H1 (cell line): ENCODE results near the gene TLCD3B. TPM values are rescaled to one million over a fixed set of nuclear protein-coding genes. Genes with fewer than 3 reads are reported as not detected.

Experiments
- ASH2L ChIP-seq: fragments of 200-600, 300-600 bp; sonication (generic); IDR thresholded peaks from one replicate; pipeline ENCODE4 v1.7.1; 2017; ENCODE audit warnings: low read length
- BCL11A ChIP-seq, 2 experiments: IDR thresholded peaks; one replicate each; pipeline ENCODE4 v1.6.1; 2011; ENCODE audit warnings: low read depth in 2 of 2, low read length in 2 of 2, mild to moderate bottlenecking in 2 of 2
- CBX5 ChIP-seq: fragments of 300-800, 300-1000 bp; sonication (generic); IDR thresholded peaks from 2 replicates; pipeline ENCODE4 v1.7.1; 2016; ENCODE audit warnings: antibody characterized with exemption, low read length, low read depth
- CREB1 ChIP-seq: IDR thresholded peaks from 2 replicates; pipeline ENCODE4 v1.6.1; 2012; ENCODE audit warnings: inconsistent platforms
- EP300 ChIP-seq, 2 experiments: IDR thresholded peaks; 1 replicate in 1 of 2; 2 replicates in 1 of 2; pipeline ENCODE4 v1.6.1; 2011 to 2012; ENCODE audit warnings: low read depth in 2 of 2, low read length in 2 of 2, mild to moderate bottlenecking in 2 of 2, borderline replicate concordance in 1 of 2, inconsistent platforms in 1 of 2, moderate library complexity in 1 of 2
- FOSL1 ChIP-seq: IDR thresholded peaks from 2 replicates; pipeline ENCODE4 v1.6.1; 2011; ENCODE audit warnings: mild to moderate bottlenecking, low read depth, low read length, moderate library complexity; ENCODE audit not compliant: insufficient read depth
- GABPA ChIP-seq: IDR thresholded peaks from 2 replicates; pipeline ENCODE4 v1.6.1; 2011; ENCODE audit warnings: mild to moderate bottlenecking, low read length, moderate library complexity, borderline replicate concordance; ENCODE audit not compliant: insufficient read depth
- POLR2AphosphoS5 ChIP-seq: IDR thresholded peaks from 2 replicates; pipeline ENCODE4 v1.6.1; 2011; ENCODE audit warnings: low read depth, low read length
- RAD21 ChIP-seq, 2 experiments: IDR thresholded peaks in 1 of 2; conservative IDR thresholded peaks in 1 of 2; 2 replicates each; pipeline ENCODE4 v1.6.1; 2011; ENCODE audit warnings: low read depth in 2 of 2, low read length in 2 of 2, improper control_type of control experiment in 1 of 2, inconsistent platforms in 1 of 2, mild to moderate bottlenecking in 1 of 2, moderate library complexity in 1 of 2
- TAF1 ChIP-seq: IDR thresholded peaks from 2 replicates; pipeline ENCODE4 v1.6.1; 2011; ENCODE audit warnings: mild to moderate bottlenecking, low read depth, low read length
- TBP ChIP-seq: IDR thresholded peaks from 2 replicates; pipeline ENCODE4 v1.6.1; 2011; ENCODE audit warnings: low read depth, low read length, improper control_type of control experiment
- TEAD4 ChIP-seq: IDR thresholded peaks from 2 replicates; pipeline ENCODE4 v1.6.1; 2012; ENCODE audit warnings: low read depth, low read length, inconsistent platforms, mixed read lengths
- polyA plus RNA-seq, 7 experiments: library from polyadenylated mRNA; depleted of rRNA in 3 of 7; stranded (reverse) in 5 of 7; unstranded in 2 of 7; fragments of >200 nt in 5 of 7; fragments of 200-250 nt in 2 of 7; gene quantifications; 1 replicate in 5 of 7; 2 replicates in 1 of 7; 4 replicates in 1 of 7; pipeline versions ENCODE4 v1.2.1 to v1.2.3, GENCODE V29; 2011 to 2013; ENCODE audit warnings: missing spikeins in 2 of 7, mixed read lengths in 2 of 7
- total RNA-seq: library from RNA; stranded (reverse); fragmentation: NEBNext Ultra II Directional; extraction: Animal tissue kit (Norgen Biotek cat#: 25700); gene quantifications from 2 replicates; pipeline ENCODE4 v1.2.1, GENCODE V29; 2021
- TF ChIP-seq, protein P1 (sequence below), 3 experiments: IDR thresholded peaks; 1 replicate in 2 of 3; 2 replicates in 1 of 3; pipeline versions ENCODE4 v1.5.1 to v1.6.1; 2011; ENCODE audit warnings: low read length in 3 of 3, mild to moderate bottlenecking in 3 of 3, inconsistent platforms in 2 of 3, low read depth in 1 of 3, moderate library complexity in 1 of 3; ENCODE audit not compliant: insufficient read depth in 1 of 3; ENCODE audit errors: control extremely low read depth in 1 of 3
- TF ChIP-seq, protein P2 (sequence below): IDR thresholded peaks from 2 replicates; pipeline ENCODE4 v1.6.1; 2012; ENCODE audit warnings: low read length, inconsistent platforms

The TLCD3B gene
- total and polyA plus RNA-seq, 2 of the 8 experiments (the other 6 are each of a cell fraction or from before 2014, with no cell fraction given): 15.2 to 26.9 TPM

DNA sequence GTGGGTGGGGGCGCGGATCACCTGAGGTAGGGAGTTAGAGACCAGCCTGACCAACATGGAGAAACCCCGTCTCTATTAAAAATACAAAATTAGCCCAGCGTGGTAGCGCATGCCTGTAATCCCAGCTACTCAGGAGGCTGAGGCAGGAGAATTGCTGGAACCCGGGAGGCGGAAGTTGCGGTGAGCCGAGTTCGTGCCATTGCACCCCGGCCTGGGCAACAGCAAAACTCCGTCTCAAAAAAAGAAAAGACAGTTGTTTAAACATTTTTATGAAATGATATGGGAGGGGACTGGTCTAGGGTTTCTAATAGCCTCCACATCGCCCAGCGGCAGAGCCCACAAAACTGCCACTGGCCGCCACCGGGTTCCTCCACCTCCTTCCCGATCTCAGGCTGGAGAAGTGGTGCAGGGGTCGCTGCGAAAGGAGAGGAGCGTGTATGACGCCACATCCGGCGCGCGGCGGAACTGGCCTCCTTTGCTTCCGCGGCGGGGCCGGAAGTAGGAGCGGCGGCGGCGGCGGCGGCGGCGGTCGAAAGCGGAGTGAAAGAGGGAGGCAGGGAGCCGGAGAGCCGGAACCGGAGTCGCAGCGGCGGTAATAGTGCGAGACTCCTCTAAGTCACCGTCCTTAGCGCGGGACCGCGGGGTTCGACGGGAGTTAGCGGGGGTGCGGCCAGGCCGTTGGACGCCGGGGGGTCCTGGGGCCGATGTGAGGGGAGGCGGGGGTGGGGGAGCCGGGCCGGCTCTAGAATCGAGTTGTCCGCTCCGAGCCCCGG is 44.6 kb upstream of the TLCD3B start, which contains the start of gene PPP4C (continued):
- TF ChIP-seq, protein P1, sequence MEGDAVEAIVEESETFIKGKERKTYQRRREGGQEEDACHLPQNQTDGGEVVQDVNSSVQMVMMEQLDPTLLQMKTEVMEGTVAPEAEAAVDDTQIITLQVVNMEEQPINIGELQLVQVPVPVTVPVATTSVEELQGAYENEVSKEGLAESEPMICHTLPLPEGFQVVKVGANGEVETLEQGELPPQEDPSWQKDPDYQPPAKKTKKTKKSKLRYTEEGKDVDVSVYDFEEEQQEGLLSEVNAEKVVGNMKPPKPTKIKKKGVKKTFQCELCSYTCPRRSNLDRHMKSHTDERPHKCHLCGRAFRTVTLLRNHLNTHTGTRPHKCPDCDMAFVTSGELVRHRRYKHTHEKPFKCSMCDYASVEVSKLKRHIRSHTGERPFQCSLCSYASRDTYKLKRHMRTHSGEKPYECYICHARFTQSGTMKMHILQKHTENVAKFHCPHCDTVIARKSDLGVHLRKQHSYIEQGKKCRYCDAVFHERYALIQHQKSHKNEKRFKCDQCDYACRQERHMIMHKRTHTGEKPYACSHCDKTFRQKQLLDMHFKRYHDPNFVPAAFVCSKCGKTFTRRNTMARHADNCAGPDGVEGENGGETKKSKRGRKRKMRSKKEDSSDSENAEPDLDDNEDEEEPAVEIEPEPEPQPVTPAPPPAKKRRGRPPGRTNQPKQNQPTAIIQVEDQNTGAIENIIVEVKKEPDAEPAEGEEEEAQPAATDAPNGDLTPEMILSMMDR (IDR thresholded peaks at IDR 0.05; ENCODE audit: control extremely low read depth in 1 of 3, insufficient read depth in 1 of 3, low read depth in 1 of 3, low read length in 3 of 3): 0 out of 4 replicates have a peak, but pooled peaks of 1 of the 3 experiments have one; percentile 1
- TF ChIP-seq CBX5: no peak
- TF ChIP-seq BCL11A (IDR thresholded peaks at IDR 0.05; ENCODE audit: low read depth in 2 of 2, low read length in 2 of 2): no peak
- TF ChIP-seq ASH2L: peak; percentile 90
- peak; percentile 92 for TF ChIP-seq CREB1
- TF ChIP-seq FOSL1: no peak
- TF ChIP-seq EP300 (IDR thresholded peaks at IDR 0.05; ENCODE audit: borderline replicate concordance in 1 of 2, low read depth in 2 of 2, low read length in 2 of 2): peak in 1 of 2 experiments; percentile 88; a peak in 2 of 3 replicates
- peak; percentile 84 for TF ChIP-seq TAF1
- TF ChIP-seq TEAD4: no peak
- no peak for TF ChIP-seq RAD21 (IDR thresholded peaks at IDR 0.05 in 1 of 2, conservative IDR thresholded peaks at IDR 0.05 in 1 of 2; ENCODE audit: low read depth in 2 of 2, low read length in 2 of 2)
- TF ChIP-seq, protein P2, sequence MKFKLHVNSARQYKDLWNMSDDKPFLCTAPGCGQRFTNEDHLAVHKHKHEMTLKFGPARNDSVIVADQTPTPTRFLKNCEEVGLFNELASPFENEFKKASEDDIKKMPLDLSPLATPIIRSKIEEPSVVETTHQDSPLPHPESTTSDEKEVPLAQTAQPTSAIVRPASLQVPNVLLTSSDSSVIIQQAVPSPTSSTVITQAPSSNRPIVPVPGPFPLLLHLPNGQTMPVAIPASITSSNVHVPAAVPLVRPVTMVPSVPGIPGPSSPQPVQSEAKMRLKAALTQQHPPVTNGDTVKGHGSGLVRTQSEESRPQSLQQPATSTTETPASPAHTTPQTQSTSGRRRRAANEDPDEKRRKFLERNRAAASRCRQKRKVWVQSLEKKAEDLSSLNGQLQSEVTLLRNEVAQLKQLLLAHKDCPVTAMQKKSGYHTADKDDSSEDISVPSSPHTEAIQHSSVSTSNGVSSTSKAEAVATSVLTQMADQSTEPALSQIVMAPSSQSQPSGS: no peak
- TF ChIP-seq GABPA: peak; percentile 88
- TF ChIP-seq TBP: peak; percentile 67
- TF ChIP-seq POLR2AphosphoS5: peak; percentile 84
